ENCODE measurements around the gene ZDHHC11B. TPM values are rescaled to one million over a fixed set of nuclear protein-coding genes. Genes with fewer than 3 reads are reported as not detected.
"Not testable (repeated sequence)": the region's sequence is repeated elsewhere in the genome, so short reads cannot be mapped to it uniquely, and the experiment has no call there.

ZDHHC11B gene
- total RNA-seq, 1 donor from 2014 or later = 0.09 TPM

- no peaks in the 10 kb centered on the region for H3K4me1 Mint-ChIP-seq
- H3K4me3 Mint-ChIP-seq = no peak overlapping the region
- intact Hi-C loops (cut with micrococcal nuclease) = no loop called here
- no peaks in the 10 kb centered on the region for H3K36me3 Mint-ChIP-seq (ENCODE audit: low read depth)
- CTCF ChIA-PET = no interaction called here
- ATAC-seq (ENCODE audit: low read depth) (no peak), DNase-seq (no peak)
- H3K27me3 Mint-ChIP-seq = peaks cover 5% of the 10 kb centered on the region
- H3K27ac Mint-ChIP-seq = no peak overlapping the region
- H3K9me3 Mint-ChIP-seq = no peaks in the 10 kb centered on the region
- TF ChIP-seq CTCF (IDR thresholded peaks at IDR 0.05) = no peak
- POLR2A ChIA-PET = no interaction called here
Measured at GRCh38 chr5:684751-685216, 99.7 kb downstream of the ZDHHC11B start.

GRCh38 chr5:683551-684481 is 100.7 kb downstream of the ZDHHC11B start:
- intact Hi-C loops (cut with micrococcal nuclease) = no loop called here
- POLR2A ChIA-PET = no interaction called here
- H3K27me3 Mint-ChIP-seq = peaks cover 5% of the 10 kb centered on the region
- CTCF ChIA-PET = no interaction called here
- no peak for ATAC-seq (ENCODE audit: low read depth)
- no peak overlapping the region for H3K27ac Mint-ChIP-seq
- H3K4me1 Mint-ChIP-seq = no peaks in the 10 kb centered on the region
- no peaks in the 10 kb centered on the region for H3K36me3 Mint-ChIP-seq (ENCODE audit: low read depth)
- no peak for TF ChIP-seq CTCF (IDR thresholded peaks at IDR 0.05)
- no peaks in the 10 kb centered on the region for H3K9me3 Mint-ChIP-seq
- DNase-seq = no peak
- H3K4me3 Mint-ChIP-seq = no peak overlapping the region

DNA sequence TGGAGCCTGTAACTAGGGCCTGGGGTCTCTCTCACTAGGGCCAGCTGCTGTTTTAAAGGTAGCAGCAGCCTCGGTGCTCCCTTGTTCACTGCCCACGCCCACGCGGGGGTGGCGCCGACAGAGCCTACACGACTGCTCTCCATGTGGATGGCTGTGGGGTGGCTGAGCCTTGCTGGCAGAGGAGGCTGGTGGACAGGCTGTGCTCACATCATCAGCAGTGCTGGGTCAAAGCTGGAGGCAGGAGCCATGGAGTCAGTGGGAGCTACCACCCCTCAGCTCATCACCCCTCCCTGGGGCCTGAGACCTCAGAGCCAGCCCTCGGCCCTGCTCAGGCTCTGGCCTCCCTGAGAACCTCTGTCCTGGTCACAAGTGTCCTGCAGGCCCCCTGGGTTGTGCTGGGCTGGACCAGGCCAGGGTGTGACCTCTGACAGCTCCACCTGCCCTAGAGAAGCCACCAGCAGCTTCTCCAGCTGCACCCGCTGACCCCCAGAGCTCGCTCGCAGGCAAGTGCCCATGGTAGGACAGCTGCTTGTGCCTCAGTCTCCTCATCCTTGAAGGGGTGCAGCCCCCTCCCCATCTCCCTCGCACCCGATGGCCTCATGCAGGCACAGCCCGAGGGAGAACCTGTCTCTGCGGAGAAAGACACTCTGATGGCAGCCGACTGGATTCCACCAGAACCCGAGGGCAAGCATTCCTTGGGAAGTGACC is 101.7 kb downstream of the ZDHHC11B start:
- H3K4me1 Mint-ChIP-seq; H3K9me3 Mint-ChIP-seq; H3K27ac Mint-ChIP-seq; intact Hi-C loops (cut with micrococcal nuclease); H3K27me3 Mint-ChIP-seq; H3K4me3 Mint-ChIP-seq; H3K36me3 Mint-ChIP-seq (ENCODE audit: low read depth); POLR2A ChIA-PET; CTCF ChIA-PET; ATAC-seq (ENCODE audit: low read depth); DNase-seq: not testable (repeated sequence)

DNA sequence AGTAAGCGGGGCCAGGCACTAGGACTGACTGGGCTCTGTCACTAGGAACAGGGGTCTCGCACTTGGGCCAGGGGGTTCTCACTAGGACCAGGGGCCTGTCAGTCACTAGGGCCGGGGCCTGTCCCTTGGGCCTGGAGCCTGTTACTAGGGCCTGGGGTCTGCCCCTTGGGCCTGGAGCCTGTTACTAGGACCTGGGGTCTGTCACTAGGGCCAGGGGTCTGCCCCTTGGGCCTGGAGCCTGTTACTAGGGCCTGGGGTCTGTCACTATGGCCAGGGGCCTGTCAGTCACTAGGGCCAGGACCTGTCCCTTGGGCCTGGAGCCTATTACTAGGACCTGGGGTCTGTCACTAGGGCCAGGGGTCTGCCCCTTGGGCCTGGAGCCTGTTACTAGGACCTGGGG is 102.3 kb downstream of the ZDHHC11B start:
- H3K36me3 Mint-ChIP-seq (ENCODE audit: low read depth); H3K4me1 Mint-ChIP-seq; H3K27ac Mint-ChIP-seq; H3K27me3 Mint-ChIP-seq; H3K4me3 Mint-ChIP-seq; CTCF ChIA-PET; POLR2A ChIA-PET; intact Hi-C loops (cut with micrococcal nuclease); H3K9me3 Mint-ChIP-seq; ATAC-seq (ENCODE audit: low read depth); DNase-seq: not testable (repeated sequence)

GRCh38 chr5:681317-682191 is 103.0 kb downstream of the ZDHHC11B start:
- not testable (repeated sequence) for DNase-seq, H3K4me3 Mint-ChIP-seq

GRCh38 chr5:680836-681235 is 103.7 kb downstream of the ZDHHC11B start:
- ATAC-seq (ENCODE audit: low read depth); H3K4me1 Mint-ChIP-seq; H3K36me3 Mint-ChIP-seq (ENCODE audit: low read depth); intact Hi-C loops (cut with micrococcal nuclease); POLR2A ChIA-PET; DNase-seq; H3K9me3 Mint-ChIP-seq; H3K27ac Mint-ChIP-seq; H3K27me3 Mint-ChIP-seq; H3K4me3 Mint-ChIP-seq; CTCF ChIA-PET: not testable (repeated sequence)

More at GRCh38 chr5:681317-682191, 103.0 kb downstream of the ZDHHC11B start:
- H3K4me1 Mint-ChIP-seq; POLR2A ChIA-PET; H3K27me3 Mint-ChIP-seq; ATAC-seq (ENCODE audit: low read depth); H3K9me3 Mint-ChIP-seq; H3K36me3 Mint-ChIP-seq (ENCODE audit: low read depth); intact Hi-C loops (cut with micrococcal nuclease); H3K27ac Mint-ChIP-seq; CTCF ChIA-PET: not testable (repeated sequence)

DNA sequence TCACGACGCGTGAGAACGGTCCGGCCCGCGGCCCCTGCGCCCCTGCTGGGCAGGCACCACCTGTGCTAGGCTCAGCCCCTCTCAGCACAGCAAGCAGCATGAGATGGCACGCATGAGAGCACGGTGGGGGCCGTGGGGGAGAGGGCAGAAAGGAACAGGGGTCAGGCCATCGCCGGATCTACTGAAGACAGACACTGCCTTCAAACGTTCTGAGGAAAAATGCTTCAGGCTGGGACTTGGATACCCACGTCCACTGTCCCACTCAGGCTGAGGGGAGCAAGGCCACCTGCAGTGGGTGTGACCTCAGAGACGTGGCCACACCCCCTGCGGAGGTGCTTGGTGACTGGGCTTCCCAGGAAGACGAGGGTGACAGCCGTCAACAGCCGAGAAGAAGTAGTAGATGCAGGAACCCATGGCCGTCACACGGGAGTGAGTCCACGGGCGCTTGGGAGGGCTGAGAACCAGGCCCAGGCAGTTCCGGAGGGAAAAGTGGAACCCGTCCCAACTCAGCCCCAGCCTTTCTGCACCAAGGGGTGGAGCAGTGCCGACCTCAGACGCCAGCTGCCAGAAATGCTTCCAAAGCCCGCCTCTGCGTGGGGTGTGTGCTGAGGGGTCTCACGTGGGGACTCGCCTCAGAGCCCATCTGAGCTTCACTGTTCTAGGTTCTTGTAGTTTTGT is 104.3 kb downstream of the ZDHHC11B start:
- POLR2A ChIA-PET, H3K27me3 Mint-ChIP-seq: not testable (repeated sequence)

GRCh38 chr5:679166-679895 is 105.2 kb downstream of the ZDHHC11B start:
- POLR2A ChIA-PET; DNase-seq; ATAC-seq (ENCODE audit: low read depth); intact Hi-C loops (cut with micrococcal nuclease); H3K36me3 Mint-ChIP-seq (ENCODE audit: low read depth); H3K9me3 Mint-ChIP-seq; H3K27ac Mint-ChIP-seq; CTCF ChIA-PET; H3K4me1 Mint-ChIP-seq; H3K27me3 Mint-ChIP-seq; H3K4me3 Mint-ChIP-seq: not testable (repeated sequence)

More for the DNA sequence above, 104.3 kb downstream of the ZDHHC11B start:
- H3K27ac Mint-ChIP-seq; H3K9me3 Mint-ChIP-seq; H3K36me3 Mint-ChIP-seq (ENCODE audit: low read depth); DNase-seq; H3K4me1 Mint-ChIP-seq; ATAC-seq (ENCODE audit: low read depth); H3K4me3 Mint-ChIP-seq; intact Hi-C loops (cut with micrococcal nuclease); CTCF ChIA-PET: not testable (repeated sequence)

GRCh38 chr5:678521-678920 is 106.0 kb downstream of the ZDHHC11B start:
- DNase-seq; POLR2A ChIA-PET; H3K27ac Mint-ChIP-seq; intact Hi-C loops (cut with micrococcal nuclease); CTCF ChIA-PET; ATAC-seq (ENCODE audit: low read depth); H3K9me3 Mint-ChIP-seq; H3K36me3 Mint-ChIP-seq (ENCODE audit: low read depth); H3K27me3 Mint-ChIP-seq; H3K4me3 Mint-ChIP-seq; H3K4me1 Mint-ChIP-seq: not testable (repeated sequence)
